ENCODE results near the gene RAB33B. TPM values are rescaled to one million over a fixed set of nuclear protein-coding genes. Genes with fewer than 3 reads are reported as not detected.

RAB33B gene
- total and polyA plus RNA-seq, 2 of the 8 experiments (the other 6 are each of a cell fraction or from before 2014, with no cell fraction given), result 4.2 to 8.7 TPM

- Histone ChIP-seq H2BK5ac (ENCODE audit: low read depth, low read length) (no peak overlapping the region), H3K23ac (ENCODE audit: insufficient read length) (no peak overlapping the region), H4K20me1 (replicated peaks in 1 of 2; ENCODE audit: control insufficient read depth in 1 of 2, insufficient read depth in 2 of 2, low read length in 2 of 2) (no peaks in the 10 kb centered on the region), H3K27me3 (replicated peaks in 1 of 4; ENCODE audit: control insufficient read depth in 3 of 4, extremely low read depth in 1 of 4, insufficient read depth in 3 of 4, low read length in 3 of 4) (no peaks in the 10 kb centered on the region), H3K4me1 (replicated peaks in 1 of 4; ENCODE audit: control insufficient read depth in 3 of 4, insufficient read depth in 4 of 4, low read length in 3 of 4) (peaks cover 0 to 9% (median 2%) of the 10 kb centered on the region in 4 experiments; a peak in 3 of 7 replicates), H3K4me3 (ENCODE audit: extremely low read depth in 1 of 4, insufficient read depth in 2 of 4, low read depth in 3 of 4, low read length in 4 of 4) (no peak overlapping the region), H2BK12ac (ENCODE audit: low read depth, low read length) (no peak overlapping the region), H4K5ac (ENCODE audit: insufficient read length, low read depth, low read length) (no peak overlapping the region), H3K79me1 (ENCODE audit: low read depth, low read length) (no peaks in the 10 kb centered on the region), H4K91ac (replicated peaks; ENCODE audit: insufficient read length, low read length) (no peak overlapping the region), H3K14ac (ENCODE audit: insufficient read length) (no peak overlapping the region), H3K9me3 (ENCODE audit: insufficient read depth in 2 of 2, low read depth in 1 of 2, low read length in 1 of 2) (no peaks in the 10 kb centered on the region), H2BK20ac (ENCODE audit: low read length) (no peak overlapping the region), H3K23me2 (ENCODE audit: low read depth, low read length) (no peaks in the 10 kb centered on the region), H3K36me3 (ENCODE audit: control insufficient read depth in 2 of 4, insufficient read depth in 4 of 4, low read length in 3 of 4) (no peaks in the 10 kb centered on the region), H3K18ac (ENCODE audit: extremely low read depth, low read length) (no peak overlapping the region), H3K4ac (replicated peaks; ENCODE audit: insufficient read length, low read depth, low read length) (no peak overlapping the region), H3K9ac (replicated peaks in 1 of 4; ENCODE audit: extremely low read depth in 1 of 4, low read depth in 3 of 4, low read length in 3 of 4) (no peak overlapping the region), H2AK5ac (ENCODE audit: low read depth, low read length) (no peak overlapping the region), H3K27ac (ENCODE audit: low read depth, low read length) (no peak overlapping the region), H2BK15ac (ENCODE audit: low read length) (no peak overlapping the region), H2BK120ac (replicated peaks; ENCODE audit: low read depth, low read length) (no peak overlapping the region), H2AFZ (ENCODE audit: low read length) (no peak overlapping the region), H3K4me2 (ENCODE audit: insufficient read depth in 1 of 2, low read depth in 2 of 2, low read length in 2 of 2) (no peak overlapping the region), H3K56ac (replicated peaks; ENCODE audit: insufficient read length, low read depth, low read length) (no peak overlapping the region), H3K79me2 (ENCODE audit: control insufficient read depth in 1 of 2, insufficient read depth in 2 of 2, low read length in 2 of 2) (no peaks in the 10 kb centered on the region), H4K8ac (ENCODE audit: extremely low read depth, insufficient read depth, low read length) (no peak overlapping the region)
- ChIA-PET POLR2A (ENCODE audit: partially characterized antibody) (interaction anchor here (1.7 kb wide), 1 partner anchor 58 kb away, joined by 4 read pairs; the partner anchor contains the start of gene RAB33B), CTCF (ENCODE audit: partially characterized antibody) (interaction anchor here (0.7 to 1.7 kb wide), 6 partner anchors 11 to 483 kb away, joined by 3 to 12 read pairs (median 4); no protein-coding TSS in a partner anchor)
- FAIRE-seq, result no peak
- TF ChIP-seq NRF1 (IDR thresholded peaks at IDR 0.05; ENCODE audit: low read depth, low read length) (no peak), KDM4A (IDR thresholded peaks at IDR 0.05; ENCODE audit: low read depth, low read length, severe bottlenecking) (no peak), TBP (IDR thresholded peaks at IDR 0.05; ENCODE audit: low read depth, low read length) (no peak), MAFK (IDR thresholded peaks at IDR 0.05; ENCODE audit: low read depth, low read length) (no peak), BACH1 (IDR thresholded peaks at IDR 0.05; ENCODE audit: low read length) (no peak), ATF2 (IDR thresholded peaks at IDR 0.05; ENCODE audit: low read length) (no peak)
- TF ChIP-seq, protein P1, sequence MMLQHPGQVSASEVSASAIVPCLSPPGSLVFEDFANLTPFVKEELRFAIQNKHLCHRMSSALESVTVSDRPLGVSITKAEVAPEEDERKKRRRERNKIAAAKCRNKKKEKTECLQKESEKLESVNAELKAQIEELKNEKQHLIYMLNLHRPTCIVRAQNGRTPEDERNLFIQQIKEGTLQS (IDR thresholded peaks at IDR 0.05; ENCODE audit: insufficient read depth, low read depth, low read length), result no peak
- TF ChIP-seq, protein P2, sequence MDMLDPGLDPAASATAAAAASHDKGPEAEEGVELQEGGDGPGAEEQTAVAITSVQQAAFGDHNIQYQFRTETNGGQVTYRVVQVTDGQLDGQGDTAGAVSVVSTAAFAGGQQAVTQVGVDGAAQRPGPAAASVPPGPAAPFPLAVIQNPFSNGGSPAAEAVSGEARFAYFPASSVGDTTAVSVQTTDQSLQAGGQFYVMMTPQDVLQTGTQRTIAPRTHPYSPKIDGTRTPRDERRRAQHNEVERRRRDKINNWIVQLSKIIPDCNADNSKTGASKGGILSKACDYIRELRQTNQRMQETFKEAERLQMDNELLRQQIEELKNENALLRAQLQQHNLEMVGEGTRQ (IDR thresholded peaks at IDR 0.05; ENCODE audit: low read length), result no peak
- 87% methylated on average over 10 of the region's 10 CpGs; no CpG with 5 or more reads in 1 of the 2 experiments for WGBS, 2 experiments (ENCODE audit: extremely low coverage in 1 of 2, insufficient coverage in 1 of 2, insufficient read length in 1 of 2, insufficient replicate concordance in 2 of 2, low coverage in 1 of 2, low lambda C conversion rate in 2 of 2, missing lambda C conversion rate in 1 of 2)
- no peak for DNase-seq (ENCODE audit: low read depth in 1 of 2, low spot score in 2 of 2)
Measured at GRCh38 chr4:139511320-139511719, 57.4 kb downstream of the RAB33B start.
